ENCODE measurements around the gene SLC24A3. TPM values are rescaled to one million over a fixed set of nuclear protein-coding genes. Genes with fewer than 3 reads are reported as not detected.

The SLC24A3 gene
- total and polyA plus RNA-seq, 2 of the 13 experiments (the other 11 are each of a cell fraction or from before 2014, with no cell fraction given), result not detected

- TF ChIP-seq MLXIP (CRISPR knock-in tag; IDR thresholded peaks at IDR 0.05; ENCODE audit: borderline replicate concordance) (no peak), HES4 (CRISPR knock-in tag; IDR thresholded peaks at IDR 0.05; ENCODE audit: borderline replicate concordance) (no peak), JARID2 (CRISPR knock-in tag; IDR thresholded peaks at IDR 0.05; ENCODE audit: insufficient replicate concordance) (no peak), MAFK (conservative IDR thresholded peaks at IDR 0.05 in 1 of 2, IDR thresholded peaks at IDR 0.05 in 1 of 2; ENCODE audit: low read length in 2 of 2) (no peak), SAP130 (CRISPR knock-in tag; IDR thresholded peaks at IDR 0.05; ENCODE audit: low read depth) (peak; percentile 82), MED1 (CRISPR knock-in tag; IDR thresholded peaks at IDR 0.05) (peak; percentile 88), DMTF1 (CRISPR knock-in tag; IDR thresholded peaks at IDR 0.05) (no peak), TSC22D2 (CRISPR knock-in tag; IDR thresholded peaks at IDR 0.05; ENCODE audit: borderline replicate concordance) (no peak), TBL1XR1 (IDR thresholded peaks at IDR 0.05; ENCODE audit: borderline replicate concordance, low read length, partially characterized antibody) (no peak), ZBTB38 (CRISPR knock-in tag; IDR thresholded peaks at IDR 0.05) (no peak), AHR (CRISPR knock-in tag; IDR thresholded peaks at IDR 0.05) (no peak), HIVEP1 (CRISPR knock-in tag; IDR thresholded peaks at IDR 0.05) (no peak), ISX (CRISPR knock-in tag; conservative IDR thresholded peaks at IDR 0.05) (no peak), ZNF383 (CRISPR knock-in tag; IDR thresholded peaks at IDR 0.05; ENCODE audit: borderline replicate concordance) (no peak), ZNF775 (CRISPR knock-in tag; IDR thresholded peaks at IDR 0.05; ENCODE audit: borderline replicate concordance) (no peak), ZNF274 (CRISPR knock-in tag; IDR thresholded peaks at IDR 0.05) (no peak), ZNF496 (CRISPR knock-in tag; IDR thresholded peaks at IDR 0.05; ENCODE audit: insufficient replicate concordance) (no peak)
- TF ChIP-seq, protein P1, sequence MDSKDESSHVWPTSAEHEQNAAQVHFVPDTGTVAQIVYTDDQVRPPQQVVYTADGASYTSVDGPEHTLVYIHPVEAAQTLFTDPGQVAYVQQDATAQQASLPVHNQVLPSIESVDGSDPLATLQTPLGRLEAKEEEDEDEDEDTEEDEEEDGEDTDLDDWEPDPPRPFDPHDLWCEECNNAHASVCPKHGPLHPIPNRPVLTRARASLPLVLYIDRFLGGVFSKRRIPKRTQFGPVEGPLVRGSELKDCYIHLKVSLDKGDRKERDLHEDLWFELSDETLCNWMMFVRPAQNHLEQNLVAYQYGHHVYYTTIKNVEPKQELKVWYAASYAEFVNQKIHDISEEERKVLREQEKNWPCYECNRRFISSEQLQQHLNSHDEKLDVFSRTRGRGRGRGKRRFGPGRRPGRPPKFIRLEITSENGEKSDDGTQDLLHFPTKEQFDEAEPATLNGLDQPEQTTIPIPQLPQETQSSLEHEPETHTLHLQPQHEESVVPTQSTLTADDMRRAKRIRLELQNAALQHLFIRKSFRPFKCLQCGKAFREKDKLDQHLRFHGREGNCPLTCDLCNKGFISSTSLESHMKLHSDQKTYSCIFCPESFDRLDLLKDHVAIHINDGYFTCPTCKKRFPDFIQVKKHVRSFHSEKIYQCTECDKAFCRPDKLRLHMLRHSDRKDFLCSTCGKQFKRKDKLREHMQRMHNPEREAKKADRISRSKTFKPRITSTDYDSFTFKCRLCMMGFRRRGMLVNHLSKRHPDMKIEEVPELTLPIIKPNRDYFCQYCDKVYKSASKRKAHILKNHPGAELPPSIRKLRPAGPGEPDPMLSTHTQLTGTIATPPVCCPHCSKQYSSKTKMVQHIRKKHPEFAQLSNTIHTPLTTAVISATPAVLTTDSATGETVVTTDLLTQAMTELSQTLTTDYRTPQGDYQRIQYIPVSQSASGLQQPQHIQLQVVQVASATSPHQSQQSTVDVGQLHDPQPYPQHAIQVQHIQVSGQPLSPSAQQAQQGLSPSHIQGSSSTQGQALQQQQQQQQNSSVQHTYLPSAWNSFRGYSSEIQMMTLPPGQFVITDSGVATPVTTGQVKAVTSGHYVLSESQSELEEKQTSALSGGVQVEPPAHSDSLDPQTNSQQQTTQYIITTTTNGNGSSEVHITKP (CRISPR knock-in tag; IDR thresholded peaks at IDR 0.05; ENCODE audit: low read depth), result 0 out of 2 replicates have a peak, but pooled peaks have one; percentile 41
- TF ChIP-seq, protein P2, sequence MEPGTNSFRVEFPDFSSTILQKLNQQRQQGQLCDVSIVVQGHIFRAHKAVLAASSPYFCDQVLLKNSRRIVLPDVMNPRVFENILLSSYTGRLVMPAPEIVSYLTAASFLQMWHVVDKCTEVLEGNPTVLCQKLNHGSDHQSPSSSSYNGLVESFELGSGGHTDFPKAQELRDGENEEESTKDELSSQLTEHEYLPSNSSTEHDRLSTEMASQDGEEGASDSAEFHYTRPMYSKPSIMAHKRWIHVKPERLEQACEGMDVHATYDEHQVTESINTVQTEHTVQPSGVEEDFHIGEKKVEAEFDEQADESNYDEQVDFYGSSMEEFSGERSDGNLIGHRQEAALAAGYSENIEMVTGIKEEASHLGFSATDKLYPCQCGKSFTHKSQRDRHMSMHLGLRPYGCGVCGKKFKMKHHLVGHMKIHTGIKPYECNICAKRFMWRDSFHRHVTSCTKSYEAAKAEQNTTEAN (CRISPR knock-in tag; conservative IDR thresholded peaks at IDR 0.05), result peak; percentile 65; the same call in 1 of the 2 replicates
Measured at GRCh38 chr20:19609642-19610223, 397.3 kb downstream of the SLC24A3 start (continued).
